WERI-Rb-1 (cell line): ENCODE data around the gene ADGRG6.

Experiments used
- DNase-seq: peaks from one replicate; pipeline ENCODE4 v3.0.0-alpha.2; 2020
- H3K27ac ChIP-seq: fragments of 250-450 bp; sonication (Bioruptor Pico); 2 replicates; pipeline ENCODE4 v1.5.1; 2020; ENCODE audit warnings: mild to moderate bottlenecking, moderate library complexity
- H3K27me3 ChIP-seq: fragments of 250-450 bp; sonication (Bioruptor Pico); 2 replicates; pipeline ENCODE4 v1.5.1; 2021; ENCODE audit warnings: mild to moderate bottlenecking, low read depth, moderate library complexity; ENCODE audit not compliant: insufficient read depth, severe bottlenecking
- H3K36me3 ChIP-seq: fragments of 250-450 bp; sonication (Bioruptor Pico); 2 replicates; pipeline ENCODE4 v1.5.1; 2020; ENCODE audit warnings: mild to moderate bottlenecking, moderate library complexity
- H3K4me3 ChIP-seq: 2 replicates; pipeline ENCODE4 v1.5.1; 2011; ENCODE audit warnings: low read depth, mild to moderate bottlenecking, control low read depth, low read length
- H3K9me3 ChIP-seq: fragments of 250-450 bp; sonication (Bioruptor Pico); 2 replicates; pipeline ENCODE4 v1.5.1; 2021; ENCODE audit warnings: mild to moderate bottlenecking, moderate library complexity; ENCODE audit not compliant: severe bottlenecking
- TF ChIP-seq, protein P1 (sequence below): IDR thresholded peaks from 2 replicates; pipeline ENCODE4 v1.5.1; 2011; ENCODE audit warnings: low read depth, mild to moderate bottlenecking, control low read depth, inconsistent platforms, low read length

ADGRG6 gene

DNA sequence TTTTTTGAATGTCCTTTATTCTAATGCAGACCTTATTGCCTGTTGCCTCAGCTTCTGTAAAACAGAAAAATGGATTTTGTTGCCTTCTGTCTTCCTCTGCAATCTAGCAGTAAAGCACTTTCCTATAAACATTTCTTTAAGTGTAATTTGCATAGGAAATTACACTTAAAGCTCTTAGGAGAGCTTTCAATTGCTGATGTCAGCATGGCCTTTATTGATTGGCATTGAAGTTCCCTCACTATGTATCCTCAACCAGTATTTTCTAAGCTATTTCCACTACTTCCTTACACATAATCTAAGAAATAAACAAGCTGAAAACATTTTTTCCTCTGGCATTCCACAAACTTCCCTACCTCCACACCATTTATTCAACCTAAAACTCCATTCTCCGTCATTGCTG lies 22.3 kb downstream of the ADGRG6 start:
- Histone ChIP-seq H3K27me3 (no peaks in the 10 kb centered on the region), H3K9me3 (no peaks in the 10 kb centered on the region), H3K4me3 (no peak overlapping the region), H3K36me3 (no peaks in the 10 kb centered on the region), H3K27ac (no peak overlapping the region)
- no peak for DNase-seq
- TF ChIP-seq, protein P1, sequence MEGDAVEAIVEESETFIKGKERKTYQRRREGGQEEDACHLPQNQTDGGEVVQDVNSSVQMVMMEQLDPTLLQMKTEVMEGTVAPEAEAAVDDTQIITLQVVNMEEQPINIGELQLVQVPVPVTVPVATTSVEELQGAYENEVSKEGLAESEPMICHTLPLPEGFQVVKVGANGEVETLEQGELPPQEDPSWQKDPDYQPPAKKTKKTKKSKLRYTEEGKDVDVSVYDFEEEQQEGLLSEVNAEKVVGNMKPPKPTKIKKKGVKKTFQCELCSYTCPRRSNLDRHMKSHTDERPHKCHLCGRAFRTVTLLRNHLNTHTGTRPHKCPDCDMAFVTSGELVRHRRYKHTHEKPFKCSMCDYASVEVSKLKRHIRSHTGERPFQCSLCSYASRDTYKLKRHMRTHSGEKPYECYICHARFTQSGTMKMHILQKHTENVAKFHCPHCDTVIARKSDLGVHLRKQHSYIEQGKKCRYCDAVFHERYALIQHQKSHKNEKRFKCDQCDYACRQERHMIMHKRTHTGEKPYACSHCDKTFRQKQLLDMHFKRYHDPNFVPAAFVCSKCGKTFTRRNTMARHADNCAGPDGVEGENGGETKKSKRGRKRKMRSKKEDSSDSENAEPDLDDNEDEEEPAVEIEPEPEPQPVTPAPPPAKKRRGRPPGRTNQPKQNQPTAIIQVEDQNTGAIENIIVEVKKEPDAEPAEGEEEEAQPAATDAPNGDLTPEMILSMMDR: no peak

DNA sequence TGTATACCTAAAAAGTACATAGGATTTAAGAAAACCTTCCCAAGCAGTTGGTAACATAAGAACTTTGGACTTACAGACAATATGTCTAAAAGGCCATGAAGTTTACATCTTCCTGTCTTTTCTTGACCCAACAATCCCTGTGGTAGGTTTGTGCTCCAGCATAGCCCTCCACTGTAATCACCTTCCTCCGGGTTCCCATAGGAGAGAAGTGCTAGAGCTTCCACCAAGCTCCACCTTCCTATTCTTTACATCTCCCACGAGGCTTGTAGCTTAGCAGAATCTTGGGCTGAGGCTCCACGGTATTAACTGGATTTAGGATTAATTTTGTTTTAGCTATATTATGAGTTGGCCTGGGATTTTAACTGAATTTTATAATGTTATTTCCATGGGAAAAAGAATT lies 23.3 kb downstream of the ADGRG6 start:
- H3K4me3 ChIP-seq: no peak overlapping the region
- no peaks in the 10 kb centered on the region for H3K36me3 ChIP-seq
- DNase-seq: peak; percentile 33
- H3K27me3 ChIP-seq: no peaks in the 10 kb centered on the region
- TF ChIP-seq, protein P1: no peak
- H3K27ac ChIP-seq: no peak overlapping the region
- H3K9me3 ChIP-seq: no peaks in the 10 kb centered on the region

DNA sequence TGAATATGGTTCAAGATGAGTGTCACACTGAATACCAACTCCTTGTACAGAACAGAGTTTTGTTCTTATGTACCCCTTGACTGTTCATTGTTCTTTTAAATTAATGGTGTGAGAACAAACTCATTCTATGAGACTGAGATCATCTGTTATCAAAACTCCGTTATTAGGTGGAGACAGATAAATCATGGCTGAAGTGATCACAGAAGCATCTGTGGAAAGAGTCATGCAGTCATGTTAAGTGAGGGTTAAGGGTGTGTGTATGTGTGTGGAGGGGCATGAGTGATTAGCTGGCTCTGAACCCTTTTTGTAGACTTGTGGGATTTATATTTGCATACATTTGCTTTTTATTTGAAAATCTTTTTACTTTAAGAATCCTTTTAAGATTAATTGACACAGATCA lies 24.7 kb downstream of the ADGRG6 start:
- no peak overlapping the region for H3K27ac ChIP-seq
- H3K9me3 ChIP-seq: no peaks in the 10 kb centered on the region
- DNase-seq: no peak
- no peaks in the 10 kb centered on the region for H3K36me3 ChIP-seq
- H3K27me3 ChIP-seq: no peaks in the 10 kb centered on the region
- TF ChIP-seq, protein P1: no peak
- no peak overlapping the region for H3K4me3 ChIP-seq

DNA sequence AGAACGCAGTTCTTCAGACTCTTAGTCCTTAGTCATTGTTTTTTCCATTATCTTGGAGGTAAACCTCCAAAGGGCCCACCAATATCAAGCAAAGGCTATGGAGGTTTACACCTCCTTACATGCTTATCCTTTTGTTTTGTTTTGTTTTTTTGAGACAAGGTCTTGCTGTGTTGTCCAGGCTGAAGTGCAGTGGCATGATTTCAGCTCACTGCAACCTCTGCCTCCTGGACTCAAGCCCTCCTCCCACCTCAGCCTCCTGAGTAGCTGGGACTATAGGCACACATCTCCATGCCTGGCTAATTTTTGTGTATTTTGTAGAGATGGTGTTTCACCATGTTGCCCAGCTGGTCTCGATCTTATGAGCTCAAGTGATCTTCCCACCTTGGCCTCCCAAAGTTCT lies 26.3 kb downstream of the ADGRG6 start:
- no peak overlapping the region for H3K4me3 ChIP-seq
- no peaks in the 10 kb centered on the region for H3K36me3 ChIP-seq
- H3K9me3 ChIP-seq: no peaks in the 10 kb centered on the region
- TF ChIP-seq, protein P1: no peak
- H3K27me3 ChIP-seq: no peaks in the 10 kb centered on the region
- H3K27ac ChIP-seq: no peak overlapping the region
- DNase-seq: no peak

DNA sequence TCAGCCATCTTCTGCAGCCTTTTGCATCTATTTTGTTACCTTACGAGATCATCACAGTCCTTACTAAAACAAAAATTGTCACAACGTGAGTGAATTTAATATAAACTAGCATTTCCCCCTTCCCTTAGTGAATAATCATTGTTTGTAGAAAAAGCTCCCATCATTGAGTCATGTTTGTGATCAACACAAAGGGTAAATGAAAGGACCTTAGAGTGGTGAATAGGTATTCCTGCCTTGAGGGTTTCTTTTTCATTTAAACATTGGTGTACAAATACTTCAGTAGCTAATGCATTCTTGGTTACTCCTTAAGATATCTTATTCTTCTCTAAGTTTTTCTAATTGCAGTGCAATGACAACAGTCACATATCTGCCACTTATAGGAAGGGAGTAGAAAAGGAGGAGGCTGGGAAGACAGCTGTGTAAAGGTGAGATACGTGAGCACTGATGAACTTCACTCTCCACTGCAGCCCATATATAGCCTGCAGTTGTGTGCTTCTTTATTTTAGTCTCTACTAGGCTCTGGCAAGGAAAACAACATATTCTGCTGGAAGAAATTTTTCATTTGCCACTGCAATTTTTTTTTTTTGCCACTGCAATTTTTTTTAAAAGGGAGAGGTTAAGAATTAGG lies 27.8 kb downstream of the ADGRG6 start:
- no peak for DNase-seq
- TF ChIP-seq, protein P1: no peak
- Histone ChIP-seq H3K27ac (no peak overlapping the region), H3K36me3 (no peaks in the 10 kb centered on the region), H3K27me3 (no peaks in the 10 kb centered on the region), H3K9me3 (no peaks in the 10 kb centered on the region), H3K4me3 (no peak overlapping the region)

DNA sequence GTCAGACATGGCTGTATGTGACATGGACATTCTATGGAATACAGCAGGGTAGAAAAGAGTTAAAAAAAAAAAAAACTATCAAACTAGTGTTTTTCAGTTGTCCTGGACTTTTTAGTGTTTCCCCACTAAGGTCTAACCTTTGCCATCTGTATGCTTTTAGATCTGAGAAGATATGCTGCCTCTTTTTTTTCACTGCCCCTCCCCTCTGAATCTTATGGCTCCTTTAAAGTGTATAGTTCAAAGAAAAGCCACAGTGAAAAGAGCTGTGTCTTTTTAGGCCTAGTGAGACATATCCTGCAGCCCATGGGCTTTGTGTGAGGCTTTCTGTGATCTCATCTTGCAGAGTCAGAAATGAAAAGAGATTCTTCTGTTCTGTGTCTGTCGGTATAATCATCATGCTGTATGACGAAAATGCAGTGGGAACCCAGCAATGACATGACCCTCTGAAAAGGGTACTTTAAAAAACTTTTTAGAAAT lies 29.3 kb downstream of the ADGRG6 start:
- no peak overlapping the region for H3K27ac ChIP-seq
- DNase-seq: no peak

More for the DNA sequence above, 29.3 kb downstream of the ADGRG6 start:
- Histone ChIP-seq H3K9me3 (no peaks in the 10 kb centered on the region), H3K4me3 (no peak overlapping the region), H3K36me3 (no peaks in the 10 kb centered on the region), H3K27me3 (no peaks in the 10 kb centered on the region)
- TF ChIP-seq, protein P1: no peak
